Measurements from ENCODE around the gene TCF7L2. TPM values are rescaled to one million over a fixed set of nuclear protein-coding genes. Genes with fewer than 3 reads are reported as not detected.

Gene TCF7L2
- polyA plus RNA-seq, 3 donors = 2.1 to 23.5 (median 6.1) TPM

- DNase-seq = no peak
- no peak overlapping the region for H3K9ac ChIP-seq (ENCODE audit: insufficient read depth, low read length, poor library complexity, severe bottlenecking)
- H3K9me3 Mint-ChIP-seq = peaks cover 0 to 1% (median 0%) of the 10 kb centered on the region in 7 donors
- no peak overlapping the region for H3K4me3 ChIP-seq (replicated peaks in 1 of 3; ENCODE audit: low read depth in 2 of 3, low read length in 3 of 3)
- no peaks in the 10 kb centered on the region for H3K27me3 ChIP-seq (ENCODE audit: control insufficient read depth in 2 of 2, insufficient read depth in 2 of 2, low read length in 2 of 2)
- peaks cover 12 to 15% of the 10 kb centered on the region in 2 donors for H3K4me1 ChIP-seq (ENCODE audit: control insufficient read depth in 1 of 2, insufficient read depth in 2 of 2, low read length in 2 of 2)
- peaks cover 0 to 15% (median 8%) of the 10 kb centered on the region in 3 donors for H3K27me3 Mint-ChIP-seq (ENCODE audit: low read depth in 3 of 3)
- H3K4me1 Mint-ChIP-seq = peaks cover 44% of the 10 kb centered on the region
- 93% methylated on average over 2 of the region's 3 CpGs for WGBS (ENCODE audit: insufficient coverage)
- H3K27ac Mint-ChIP-seq = peak overlapping the region in 1 of 7 donors; percentile 52
- no peak overlapping the region for H3K4me3 Mint-ChIP-seq
- H3K4me2 ChIP-seq (replicated peaks; ENCODE audit: extremely low read depth, low read length, poor library complexity, severe bottlenecking) = no peak overlapping the region
- intact Hi-C loops (cut with micrococcal nuclease) = no loop called here
- no peak overlapping the region for H3K27ac ChIP-seq (ENCODE audit: low read depth in 1 of 2, low read length in 2 of 2)
- H3K36me3 ChIP-seq (replicated peaks in 1 of 2; ENCODE audit: control insufficient read depth in 1 of 2, insufficient read depth in 2 of 2, low read length in 2 of 2) = peaks cover 0 to 22% of the 10 kb centered on the region in 2 donors
- no peaks in the 10 kb centered on the region for H3K79me2 ChIP-seq (ENCODE audit: insufficient read depth, low read length)
- H2AFZ ChIP-seq (ENCODE audit: insufficient read depth, low read depth, low read length, poor library complexity, severe bottlenecking) = no peak overlapping the region
- TF ChIP-seq CTCF (IDR thresholded peaks at IDR 0.05) = no peak
- H3K9me3 ChIP-seq (replicated peaks in 1 of 2; ENCODE audit: control insufficient read depth in 1 of 2, insufficient read depth in 1 of 2, low read length in 2 of 2) = no peaks in the 10 kb centered on the region
- H4K20me1 ChIP-seq (ENCODE audit: insufficient read depth, low read length) = peaks cover 100% of the 10 kb centered on the region
- peaks cover 23 to 28% of the 10 kb centered on the region in 2 donors for H3K36me3 Mint-ChIP-seq
These were observed 53.0 kb downstream of the TCF7L2 start for GRCh38 chr10:113003052-113003451.

- no peak overlapping the region for H3K4me3 Mint-ChIP-seq
These were observed 54.1 kb downstream of the TCF7L2 start for GRCh38 chr10:113004069-113004618.

More at GRCh38 chr10:113004069-113004618, 54.1 kb downstream of the TCF7L2 start:
- H3K27me3 ChIP-seq (ENCODE audit: control insufficient read depth in 2 of 2, insufficient read depth in 2 of 2, low read length in 2 of 2) = no peaks in the 10 kb centered on the region
- Mint-ChIP-seq H3K27ac (no peak overlapping the region), H3K9me3 (peaks cover 0 to 1% (median 0%) of the 10 kb centered on the region in 7 donors), H3K4me1 (peaks cover 47% of the 10 kb centered on the region), H3K27me3 (ENCODE audit: low read depth in 3 of 3) (peaks cover 0 to 16% (median 9%) of the 10 kb centered on the region in 3 donors), H3K36me3 (peaks cover 25 to 33% of the 10 kb centered on the region in 2 donors)
- 98% methylated on average over 3 of the region's 5 CpGs for WGBS (ENCODE audit: insufficient coverage)
- H2AFZ ChIP-seq (ENCODE audit: insufficient read depth, low read depth, low read length, poor library complexity, severe bottlenecking) = no peak overlapping the region
- H3K36me3 ChIP-seq (replicated peaks in 1 of 2; ENCODE audit: control insufficient read depth in 1 of 2, insufficient read depth in 2 of 2, low read length in 2 of 2) = peaks cover 0 to 22% of the 10 kb centered on the region in 2 donors
- no peak overlapping the region for H3K4me2 ChIP-seq (replicated peaks; ENCODE audit: extremely low read depth, low read length, poor library complexity, severe bottlenecking)
- H3K9me3 ChIP-seq (replicated peaks in 1 of 2; ENCODE audit: control insufficient read depth in 1 of 2, insufficient read depth in 1 of 2, low read length in 2 of 2) = no peaks in the 10 kb centered on the region
- H3K79me2 ChIP-seq (ENCODE audit: insufficient read depth, low read length) = peaks cover under 1% of the 10 kb centered on the region
- no peak overlapping the region for H3K27ac ChIP-seq (ENCODE audit: low read depth in 1 of 2, low read length in 2 of 2)
- DNase-seq = no peak
- H3K9ac ChIP-seq (ENCODE audit: insufficient read depth, low read length, poor library complexity, severe bottlenecking) = no peak overlapping the region
- TF ChIP-seq CTCF (IDR thresholded peaks at IDR 0.05) = no peak
- intact Hi-C loops (cut with micrococcal nuclease) = no loop called here
- H4K20me1 ChIP-seq (ENCODE audit: insufficient read depth, low read length) = peaks cover 100% of the 10 kb centered on the region
- H3K4me3 ChIP-seq (replicated peaks in 1 of 3; ENCODE audit: low read depth in 2 of 3, low read length in 3 of 3) = no peak overlapping the region
- peaks cover 12 to 17% of the 10 kb centered on the region in 2 donors for H3K4me1 ChIP-seq (ENCODE audit: control insufficient read depth in 1 of 2, insufficient read depth in 2 of 2, low read length in 2 of 2)
